Neuronal stem cell (in vitro differentiated cells): ENCODE measurements around the gene CLASP1.

Experiments
- DNase-seq: peaks from one replicate; pipeline ENCODE4 v3.0.0-alpha.2; 2013; ENCODE audit warnings: low spot score
- H2AFZ ChIP-seq: one replicate; pipeline ENCODE4 v1.6.1; 2013; ENCODE audit warnings: mild to moderate bottlenecking, low read length, inconsistent platforms
- H2AK5ac ChIP-seq: 2 replicates; pipeline ENCODE4 v1.6.1; 2013; ENCODE audit warnings: low read depth, mild to moderate bottlenecking, inconsistent platforms, low read length, moderate library complexity, mixed read lengths
- H2BK120ac ChIP-seq: 2 replicates; pipeline ENCODE4 v1.6.1; 2013; ENCODE audit warnings: low read depth, mild to moderate bottlenecking, inconsistent platforms, low read length, moderate library complexity, mixed read lengths
- H2BK12ac ChIP-seq: one replicate; pipeline ENCODE4 v1.6.1; 2013; ENCODE audit warnings: low read length, inconsistent platforms
- H2BK15ac ChIP-seq: 2 replicates; pipeline ENCODE4 v1.6.1; 2013; ENCODE audit warnings: mild to moderate bottlenecking, low read length, inconsistent platforms, mixed read lengths
- H2BK5ac ChIP-seq: one replicate; pipeline ENCODE4 v1.6.1; 2013; ENCODE audit warnings: inconsistent platforms, mild to moderate bottlenecking, low read length, moderate library complexity
- H3K14ac ChIP-seq: one replicate; pipeline ENCODE4 v1.6.1; 2013; ENCODE audit warnings: low read length, inconsistent platforms
- H3K18ac ChIP-seq: 2 replicates; pipeline ENCODE4 v1.6.1; 2013; ENCODE audit warnings: low read length, inconsistent platforms
- H3K23ac ChIP-seq: 2 replicates; pipeline ENCODE4 v1.6.1; 2013; ENCODE audit warnings: low read depth, mild to moderate bottlenecking, mixed read lengths, low read length, inconsistent platforms; ENCODE audit not compliant: poor library complexity
- H3K27ac ChIP-seq: replicated peaks from 3 replicates; pipeline ENCODE4 v1.5.1; 2013; ENCODE audit warnings: low read length, inconsistent platforms
- H3K27me3 ChIP-seq, 3 experiments: 2 replicates each; pipeline ENCODE4 v1.6.1; 2013; ENCODE audit warnings: low read length in 3 of 3, mild to moderate bottlenecking in 2 of 3, inconsistent platforms in 1 of 3, low read depth in 1 of 3, mixed read lengths in 1 of 3, moderate library complexity in 1 of 3; ENCODE audit not compliant: control insufficient read depth in 3 of 3, insufficient read depth in 3 of 3
- H3K36me3 ChIP-seq, 2 donors: replicated peaks in 1 of 2; 2 replicates each; pipeline ENCODE4 v1.6.1; 2013; ENCODE audit warnings: low read length in 2 of 2; ENCODE audit not compliant: control insufficient read depth in 2 of 2, insufficient read depth in 2 of 2
- H3K4ac ChIP-seq: 2 replicates; pipeline ENCODE4 v1.6.1; 2013; ENCODE audit warnings: inconsistent platforms, mild to moderate bottlenecking, low read length, moderate library complexity
- H3K4me1 ChIP-seq, 2 donors: 1 replicate in 1 of 2; 2 replicates in 1 of 2; pipeline ENCODE4 v1.6.1; 2013; ENCODE audit warnings: low read length in 2 of 2, low read depth in 1 of 2; ENCODE audit not compliant: control insufficient read depth in 2 of 2, insufficient read depth in 1 of 2
- H3K4me2 ChIP-seq: one replicate; pipeline ENCODE4 v1.6.1; 2013; ENCODE audit warnings: mild to moderate bottlenecking, low read length, inconsistent platforms; ENCODE audit not compliant: insufficient read depth, poor library complexity, severe bottlenecking
- H3K4me3 ChIP-seq, 2 donors: 2 replicates each; pipeline ENCODE4 v1.5.1; 2013; ENCODE audit warnings: low read length in 2 of 2, mild to moderate bottlenecking in 2 of 2, inconsistent platforms in 1 of 2, moderate library complexity in 1 of 2
- H3K79me1 ChIP-seq: one replicate; pipeline ENCODE4 v1.6.1; 2013; ENCODE audit warnings: low read depth, mild to moderate bottlenecking, inconsistent platforms, low read length, moderate library complexity
- H3K9ac ChIP-seq: one replicate; pipeline ENCODE4 v1.6.1; 2013; ENCODE audit warnings: mild to moderate bottlenecking, low read depth, low read length, inconsistent platforms; ENCODE audit not compliant: poor library complexity
- H3K9me3 ChIP-seq, 2 donors: replicated peaks in 1 of 2; 2 replicates each; pipeline versions ENCODE3 to v1.6.1; 2013; ENCODE audit warnings: low read length in 2 of 2, mild to moderate bottlenecking in 2 of 2, inconsistent platforms in 1 of 2, low read depth in 1 of 2, mixed read lengths in 1 of 2, moderate library complexity in 1 of 2; ENCODE audit not compliant: control insufficient read depth in 2 of 2, insufficient read depth in 1 of 2
- H4K8ac ChIP-seq: one replicate; pipeline ENCODE4 v1.6.1; 2013; ENCODE audit warnings: low read depth, mild to moderate bottlenecking, inconsistent platforms, low read length, moderate library complexity
- H4K91ac ChIP-seq: one replicate; pipeline ENCODE4 v1.6.1; 2013; ENCODE audit warnings: low read length, low read depth, mild to moderate bottlenecking, inconsistent platforms; ENCODE audit not compliant: poor library complexity
- WGBS, 2 donors: extraction: QIAGEN DNeasy Blood & Tissue Kit; methylation state at CpG; one replicate each; pipeline ENCODE4 v1.1.7; 2013; ENCODE audit warnings: missing lambda C conversion rate in 2 of 2, mixed read lengths in 1 of 2; ENCODE audit not compliant: insufficient read length in 2 of 2, insufficient replicate concordance in 1 of 2; ENCODE audit errors: extremely low coverage in 2 of 2; 5-methylcytosine and 5-hydroxymethylcytosine counted together

Gene CLASP1

GRCh38 chr2:121360566-121361300 is 288.5 kb downstream of the CLASP1 start:
- Histone ChIP-seq H3K4me3 (no peak overlapping the region), H4K8ac (no peak overlapping the region), H3K27me3 (no peaks in the 10 kb centered on the region), H3K23ac (no peak overlapping the region), H3K27ac (no peak overlapping the region), H2AK5ac (no peak overlapping the region), H3K14ac (no peak overlapping the region), H3K4me1 (no peaks in the 10 kb centered on the region), H3K18ac (no peak overlapping the region), H3K9ac (no peak overlapping the region), H3K4ac (no peak overlapping the region), H4K91ac (no peak overlapping the region), H2BK15ac (no peak overlapping the region), H3K79me1 (no peaks in the 10 kb centered on the region), H2BK120ac (no peak overlapping the region), H2BK12ac (no peak overlapping the region), H3K4me2 (no peak overlapping the region), H3K9me3 (no peaks in the 10 kb centered on the region), H2BK5ac (no peak overlapping the region), H3K36me3 (peaks cover 27 to 95% of the 10 kb centered on the region in 2 donors), H2AFZ (no peak overlapping the region)
- DNase-seq, result no peak
- WGBS, 2 donors, result no CpG with 5 or more reads among the region's 8 CpGs

- no peaks in the 10 kb centered on the region for H3K4me1 ChIP-seq
- no peak for DNase-seq
- H3K18ac ChIP-seq, result no peak overlapping the region
- H2BK5ac ChIP-seq, result no peak overlapping the region
- H2BK120ac ChIP-seq, result no peak overlapping the region
- H3K36me3 ChIP-seq, result peaks cover 19 to 94% of the 10 kb centered on the region in 2 donors
- no peak overlapping the region for H4K8ac ChIP-seq
- H2AFZ ChIP-seq, result no peak overlapping the region
- no peaks in the 10 kb centered on the region for H3K27me3 ChIP-seq
- no peaks in the 10 kb centered on the region for H3K9me3 ChIP-seq
- H3K4me3 ChIP-seq, result no peak overlapping the region
- WGBS, 2 donors, result no CpG with 5 or more reads among the region's 9 CpGs
- H3K4me2 ChIP-seq, result no peak overlapping the region
- H3K14ac ChIP-seq, result no peak overlapping the region
- H2AK5ac ChIP-seq, result no peak overlapping the region
- H3K9ac ChIP-seq, result no peak overlapping the region
- H4K91ac ChIP-seq, result no peak overlapping the region
- no peak overlapping the region for H2BK12ac ChIP-seq
- H3K4ac ChIP-seq, result no peak overlapping the region
- no peak overlapping the region for H3K23ac ChIP-seq
- H2BK15ac ChIP-seq, result no peak overlapping the region
- no peaks in the 10 kb centered on the region for H3K79me1 ChIP-seq
- no peak overlapping the region for H3K27ac ChIP-seq
Observed at GRCh38 chr2:121359716-121360565, 289.3 kb downstream of the CLASP1 start.

GRCh38 chr2:121359170-121359569 is 290.1 kb downstream of the CLASP1 start:
- H3K27me3 ChIP-seq, result no peaks in the 10 kb centered on the region
- no peak overlapping the region for H2BK12ac ChIP-seq
- no peak overlapping the region for H2BK120ac ChIP-seq
- no peak overlapping the region for H3K14ac ChIP-seq
- H2AFZ ChIP-seq, result no peak overlapping the region
- DNase-seq, result no peak
- no peak overlapping the region for H3K4me2 ChIP-seq
- H3K9me3 ChIP-seq, result no peaks in the 10 kb centered on the region
- no peak overlapping the region for H4K91ac ChIP-seq
- no peak overlapping the region for H3K9ac ChIP-seq
- peaks cover 22 to 94% of the 10 kb centered on the region in 2 donors for H3K36me3 ChIP-seq
- no peak overlapping the region for H3K4me3 ChIP-seq
- H4K8ac ChIP-seq, result no peak overlapping the region
- WGBS, 2 donors, result no CpG with 5 or more reads among the region's 1 CpG
- H3K23ac ChIP-seq, result no peak overlapping the region
- H3K79me1 ChIP-seq, result no peaks in the 10 kb centered on the region
- H3K4me1 ChIP-seq, result no peaks in the 10 kb centered on the region
- no peak overlapping the region for H2AK5ac ChIP-seq
- no peak overlapping the region for H3K18ac ChIP-seq
- no peak overlapping the region for H3K4ac ChIP-seq
- H2BK5ac ChIP-seq, result no peak overlapping the region
- H2BK15ac ChIP-seq, result no peak overlapping the region
- no peak overlapping the region for H3K27ac ChIP-seq

GRCh38 chr2:121358291-121358690 is 291.0 kb downstream of the CLASP1 start:
- no peak overlapping the region for H3K9ac ChIP-seq
- H3K36me3 ChIP-seq, result peaks cover 24 to 94% of the 10 kb centered on the region in 2 donors
- no peak overlapping the region for H4K91ac ChIP-seq
- H2BK120ac ChIP-seq, result no peak overlapping the region
- H4K8ac ChIP-seq, result no peak overlapping the region
- H3K79me1 ChIP-seq, result no peaks in the 10 kb centered on the region
- H3K18ac ChIP-seq, result no peak overlapping the region
- no peak overlapping the region for H2BK12ac ChIP-seq
- H3K4me3 ChIP-seq, result no peak overlapping the region
- no peak overlapping the region for H2AFZ ChIP-seq
- H3K23ac ChIP-seq, result no peak overlapping the region
- no peak overlapping the region for H2BK5ac ChIP-seq
- H3K27ac ChIP-seq, result no peak overlapping the region
- H3K4me2 ChIP-seq, result no peak overlapping the region
- H2AK5ac ChIP-seq, result no peak overlapping the region
- H3K4me1 ChIP-seq, result no peaks in the 10 kb centered on the region
- no peak overlapping the region for H3K4ac ChIP-seq
- no peak for DNase-seq
- H2BK15ac ChIP-seq, result no peak overlapping the region
- no peaks in the 10 kb centered on the region for H3K9me3 ChIP-seq
- WGBS, 2 donors, result no CpG with 5 or more reads among the region's 2 CpGs
- no peak overlapping the region for H3K14ac ChIP-seq
- no peaks in the 10 kb centered on the region for H3K27me3 ChIP-seq
